Stimulated activated CD4-positive, alpha-beta T cell treated with anti-CD3 and anti-CD28 coated beads, Interleukin-12 subunit alpha, Interleukin-12 subunit beta, amount 100 ng/mL, for 24 hours (primary cell): ENCODE results near the gene TRIM43.
"Not testable (repeated sequence)": the region's sequence is repeated elsewhere in the genome, so short reads cannot be mapped to it uniquely, and the experiment has no call there.

Experiments used
- DNase-seq, 2 experiments: peaks; one replicate each; pipeline ENCODE4 v3.0.0-alpha.2; 2020; ENCODE audit warnings: low read depth in 2 of 2

Gene TRIM43

GRCh38 chr2:95641289-95641575 is 49.4 kb downstream of the TRIM43 start:
- DNase-seq = not testable (repeated sequence)

GRCh38 chr2:95641787-95642186 is 50.0 kb downstream of the TRIM43 start:
- not testable (repeated sequence) for DNase-seq

GRCh38 chr2:95642360-95642759 is 50.6 kb downstream of the TRIM43 start:
- DNase-seq = not testable (repeated sequence)

- DNase-seq = not testable (repeated sequence)
Observed at GRCh38 chr2:95642951-95643350, 51.1 kb downstream of the TRIM43 start.

GRCh38 chr2:95645312-95645711 is 53.5 kb downstream of the TRIM43 start:
- DNase-seq = not testable (repeated sequence)

- not testable (repeated sequence) for DNase-seq
Observed at GRCh38 chr2:95646274-95646994, 54.6 kb downstream of the TRIM43 start.

GRCh38 chr2:95648894-95649544 is 57.2 kb downstream of the TRIM43 start:
- not testable (repeated sequence) for DNase-seq
